K562 (cell line): ENCODE data around the gene SPTAN1. TPM values are rescaled to one million over a fixed set of nuclear protein-coding genes. Genes with fewer than 3 reads are reported as not detected.
A peak's percentile ranks its signal among the peaks of the same experiment; 100 is the strongest.

ENCODE experiments used
- ATAC-seq: fragments of 200-7000 bp; cut with Tn5 transposase; 3 replicates; pipeline ENCODE4 v1.9.1; 2020; ENCODE audit warnings: moderate library complexity
- BruUV-seq: library from RNA; stranded (reverse); fragments of 400-500 nt; replicated peaks from 2 replicates; lab custom pipeline; 2021; lab: Mats Ljungman, UMichigan
- CTCF ChIA-PET: fragments of 300-600 bp; formaldehyde crosslinking; extraction: SDS; loops from one replicate; lab custom pipeline; 2021; ENCODE audit warnings: low intra/inter-chr PET ratio; lab: Yijun Ruan, JAX
- POLR2A ChIA-PET: fragments of 300-600, 350-650 bp; sonication (Branson Sonifier 250); formaldehyde crosslinking; extraction: SDS; loops from one replicate; lab custom pipeline; 2021; ENCODE audit warnings: antibody characterized with exemption, inconsistent platforms; lab: Yijun Ruan, JAX
- DNase-seq, 4 experiments: peaks; one replicate each; pipeline versions ENCODE4 v3.0.0 to v3.0.0-alpha.2; 2011 to 2018; ENCODE audit warnings: low spot score in 3 of 4, mixed read lengths in 3 of 4; ENCODE audit errors: extremely low read depth in 1 of 4
- FAIRE-seq: peaks from 2 replicates; lab custom pipeline; 2011; peaks lifted over from hg19 to GRCh38; lab: Jason Lieb, UNC
- H2AFZ ChIP-seq: 2 replicates; pipeline ENCODE4 v1.6.0; 2011; ENCODE audit warnings: low read depth, low read length, control low read depth, inconsistent platforms
- H3K27ac ChIP-seq: fragments of 200-600 bp; 3 replicates; pipeline ENCODE4 v1.8.0; 2011; ENCODE audit warnings: low read depth, mild to moderate bottlenecking, control low read depth, inconsistent platforms, low read length, moderate library complexity, mixed read lengths; ENCODE audit errors: extremely low read depth
- H3K27me3 ChIP-seq, 2 experiments: fragments of 300-600 bp in 1 of 2; 2 replicates in 1 of 2; 3 replicates in 1 of 2; pipeline versions ENCODE4 v1.6.0 to v1.8.0; 2011; ENCODE audit warnings: inconsistent platforms in 2 of 2, low read length in 2 of 2, mild to moderate bottlenecking in 1 of 2, mixed read lengths in 1 of 2, moderate library complexity in 1 of 2; ENCODE audit not compliant: control insufficient read depth in 2 of 2, insufficient read depth in 2 of 2
- H3K36me3 ChIP-seq: fragments of 300-600 bp; 3 replicates; pipeline ENCODE4 v1.8.0; 2011; ENCODE audit warnings: mild to moderate bottlenecking, low read length, inconsistent platforms; ENCODE audit not compliant: control insufficient read depth, insufficient read depth
- H3K4me1 ChIP-seq, 2 experiments: fragments of 200-600 bp in 1 of 2; replicated peaks in 1 of 2; 2 replicates in 1 of 2; 3 replicates in 1 of 2; pipeline versions ENCODE4 v1.5.1 to v1.8.0; 2011; ENCODE audit warnings: inconsistent platforms in 2 of 2, low read length in 2 of 2, mild to moderate bottlenecking in 1 of 2, mixed read lengths in 1 of 2, moderate library complexity in 1 of 2; ENCODE audit not compliant: control insufficient read depth in 2 of 2, insufficient read depth in 2 of 2
- H3K4me2 ChIP-seq: 2 replicates; pipeline ENCODE4 v1.6.1; 2011; ENCODE audit warnings: low read length, control low read depth, inconsistent platforms, mixed read lengths; ENCODE audit not compliant: insufficient read depth
- H3K4me3 ChIP-seq: fragments of 200-600 bp; sonication (generic), shearing (Covaris generic); 2 replicates; pipeline ENCODE4 v1.5.1; 2016; ENCODE audit warnings: control low read depth, inconsistent platforms
- H3K79me2 ChIP-seq: fragments of 200-600 bp; 3 replicates; pipeline ENCODE4 v1.8.0; 2011; ENCODE audit warnings: low read length, inconsistent platforms; ENCODE audit not compliant: control insufficient read depth, insufficient read depth
- H3K9ac ChIP-seq, 2 experiments: 2 replicates each; pipeline versions ENCODE4 v1.6.0 to v1.6.1; 2011; ENCODE audit warnings: low read depth in 2 of 2, low read length in 2 of 2, control low read depth in 1 of 2, inconsistent platforms in 1 of 2, mild to moderate bottlenecking in 1 of 2, mixed read lengths in 1 of 2; ENCODE audit not compliant: insufficient read depth in 1 of 2
- H3K9me1 ChIP-seq: one replicate; pipeline ENCODE4 v1.6.0; 2011; ENCODE audit warnings: inconsistent platforms, mild to moderate bottlenecking, low read length, moderate library complexity; ENCODE audit not compliant: control insufficient read depth, insufficient read depth
- H3K9me3 ChIP-seq: replicated peaks from 2 replicates; pipeline ENCODE4 v1.5.1; 2011; ENCODE audit warnings: low read depth, low read length, inconsistent platforms; ENCODE audit not compliant: control insufficient read depth, insufficient read depth
- H4K20me1 ChIP-seq: replicated peaks from 2 replicates; pipeline ENCODE4 v1.6.1; 2011; ENCODE audit warnings: low read length, inconsistent platforms, mixed read lengths; ENCODE audit not compliant: control insufficient read depth, insufficient read depth
- POLR2G ChIP-seq: fragments of 200-400 bp; formaldehyde crosslinking; IDR thresholded peaks from 2 replicates; pipeline ENCODE4 v1.6.1; 2017; ENCODE audit warnings: low read depth, mild to moderate bottlenecking, antibody characterized with exemption, low read length, moderate library complexity
- RBFOX2 ChIP-seq: fragments of 200-400 bp; formaldehyde crosslinking; IDR thresholded peaks from 2 replicates; pipeline ENCODE4 v1.6.1; 2017; ENCODE audit warnings: low read depth, mild to moderate bottlenecking, low read length, moderate library complexity
- ZNF77 ChIP-seq: fragments of 250-450 bp; sonication (Bioruptor Pico); IDR thresholded peaks from 2 replicates; pipeline ENCODE4 v1.5.0; 2020
- WGBS: fragments of 100-300 bp; shearing (Covaris generic); methylation state at CpG from one replicate; pipeline ENCODE4 v1.1.6; 2016; ENCODE audit warnings: low coverage, mixed read lengths; ENCODE audit not compliant: insufficient coverage; ENCODE audit errors: missing lambda C conversion rate; 5-methylcytosine and 5-hydroxymethylcytosine counted together
- in situ Hi-C: fragments of 300-500 bp; cut with MboI; formaldehyde crosslinking; loops from 4 replicates; pipeline ENCODE4 v1.15.0; 2018; ENCODE audit warnings: inconsistent platforms, mixed read lengths
- intact Hi-C: fragments of 100-400 bp; cut with micrococcal nuclease; formaldehyde crosslinking; loops from 2 replicates; pipeline ENCODE4 v1.14.2; 2022
- polyA plus RNA-seq, 8 experiments: library from polyadenylated mRNA; depleted of rRNA in 4 of 8; stranded (reverse) in 5 of 8; unstranded in 3 of 8; fragments of >200 nt; fragmentation: Nextera tagmentation in 2 of 8; fragmentation: Illumina TruSeq in 1 of 8; extraction: Ambion mirVana in 2 of 8; extraction: Trizol in 1 of 8; gene quantifications; 2 replicates each; pipeline versions ENCODE4 v1.2.1 to v1.2.3, GENCODE V29; 2011 to 2014; ENCODE audit warnings: inconsistent platforms in 1 of 8, missing spikeins in 1 of 8
- total RNA-seq, 7 experiments: library from RNA; depleted of rRNA in 6 of 7; stranded (reverse); fragments of >200 nt in 6 of 7; fragmentation: Illumina TruSeq in 2 of 7; extraction: Trizol in 2 of 7; gene quantifications; 2 replicates each; pipeline versions ENCODE4 v1.2.1 to v1.2.3, GENCODE V29; 2011 to 2021; ENCODE audit warnings: low replicate concordance in 1 of 7

The SPTAN1 gene
- total and polyA plus RNA-seq, 9 of the 15 experiments (the other 6 are each of a cell fraction or from before 2014, with no cell fraction given): 1.5 to 13.5 (median 6.8) TPM

GRCh38 chr9:128634651-128635262, 82.4 kb downstream of the SPTAN1 start:
- H3K4me1 ChIP-seq: peaks cover 0 to 30% of the 10 kb centered on the region in 2 experiments; a peak in 2 of 5 replicates
- H3K27me3 ChIP-seq: no peaks in the 10 kb centered on the region
- H3K4me3 ChIP-seq: no peak overlapping the region
- no peaks in the 10 kb centered on the region for H3K9me1 ChIP-seq
- H3K4me2 ChIP-seq: no peak overlapping the region
- WGBS: 92% methylated on average over 20 of the region's 26 CpGs
- FAIRE-seq (no peak), ATAC-seq (no peak)
- H3K36me3 ChIP-seq: peaks cover 73% of the 10 kb centered on the region
- H4K20me1 ChIP-seq: no peaks in the 10 kb centered on the region; the same call in 1 of the 2 replicates
- in situ Hi-C loops: no loop called here
- intact Hi-C loops: no loop called here
- H3K27ac ChIP-seq: no peak overlapping the region
- peak overlapping the region in 1 of 2 experiments; percentile 73; a peak in 1 of 4 replicates for H3K9ac ChIP-seq
- TF ChIP-seq RBFOX2 (0 out of 2 replicates have a peak, but pooled peaks have one; percentile 29), POLR2G (peak; percentile 19; the same call in 1 of the 2 replicates), ZNF77 (CRISPR knock-in tag) (no peak)
- TF ChIP-seq, all 486 proteins: peak for 2
- no TSS peak for BruUV-seq
- H2AFZ ChIP-seq: no peak overlapping the region
- no peak for DNase-seq
- ChIA-PET CTCF (interaction anchor here (0.8 kb wide), 1 partner anchor 24 kb away, joined by 4 read pairs; no protein-coding TSS in a partner anchor), POLR2A (interaction anchor here (0.6 to 2.0 kb wide), 2 partner anchors 11 to 257 kb away, joined by 3 to 7 read pairs; no protein-coding TSS in a partner anchor)
- no peaks in the 10 kb centered on the region for H3K79me2 ChIP-seq
- no peaks in the 10 kb centered on the region for H3K9me3 ChIP-seq
